ENCODE results near the gene SDCCAG8.
A peak's percentile ranks its signal among the peaks of the same experiment; 100 is the strongest.

Gene SDCCAG8

DNA sequence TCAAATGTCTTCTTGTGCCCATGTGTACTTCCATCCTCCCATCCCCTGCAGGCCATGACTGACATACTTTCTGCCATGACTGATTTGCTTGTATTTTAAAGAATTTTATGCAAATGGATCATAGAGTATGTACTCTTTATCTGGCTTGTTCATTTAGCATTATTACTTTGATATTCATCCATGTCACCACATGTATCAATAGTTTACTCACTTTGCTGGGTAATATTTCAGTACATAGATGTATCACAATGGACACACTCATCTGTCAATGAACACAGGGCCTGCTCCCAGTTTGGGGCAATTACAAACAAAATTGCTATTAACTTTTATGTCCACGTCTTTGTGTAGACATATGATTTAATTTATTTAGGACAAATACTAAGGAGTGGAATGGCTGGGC, 259.1 kb downstream of the SDCCAG8 start:
- Histone ChIP-seq H3K4me2 (ENCODE audit: low read length) (peak overlapping the region; percentile 61), H4K20me1 (ENCODE audit: insufficient read depth, low read length) (no peaks in the 10 kb centered on the region), H3K27ac (ENCODE audit: low read length) (peak overlapping the region; percentile 60; the same call in 1 of the 2 replicates), H3K36me3 (replicated peaks; ENCODE audit: low read depth, low read length) (peaks cover 18% of the 10 kb centered on the region), H3K9ac (ENCODE audit: low read length) (peak overlapping the region; percentile 28; the same call in 1 of the 2 replicates), H3K4me3 (ENCODE audit: low read length) (peak overlapping the region; percentile 43), H2AFZ (ENCODE audit: low read depth, low read length) (no peak overlapping the region), H3K79me2 (ENCODE audit: low read length) (no peaks in the 10 kb centered on the region), H3K9me3 (ENCODE audit: insufficient read depth, low read length) (peaks cover 12% of the 10 kb centered on the region; the same call in 1 of the 2 replicates), H3K27me3 (ENCODE audit: low read depth, low read length) (no peaks in the 10 kb centered on the region), H3K4me1 (ENCODE audit: low read length) (peaks cover 42% of the 10 kb centered on the region)
- no peak for TF ChIP-seq EZH2phosphoT487 (IDR thresholded peaks at IDR 0.05; ENCODE audit: low read depth)
- TF ChIP-seq, protein P1, sequence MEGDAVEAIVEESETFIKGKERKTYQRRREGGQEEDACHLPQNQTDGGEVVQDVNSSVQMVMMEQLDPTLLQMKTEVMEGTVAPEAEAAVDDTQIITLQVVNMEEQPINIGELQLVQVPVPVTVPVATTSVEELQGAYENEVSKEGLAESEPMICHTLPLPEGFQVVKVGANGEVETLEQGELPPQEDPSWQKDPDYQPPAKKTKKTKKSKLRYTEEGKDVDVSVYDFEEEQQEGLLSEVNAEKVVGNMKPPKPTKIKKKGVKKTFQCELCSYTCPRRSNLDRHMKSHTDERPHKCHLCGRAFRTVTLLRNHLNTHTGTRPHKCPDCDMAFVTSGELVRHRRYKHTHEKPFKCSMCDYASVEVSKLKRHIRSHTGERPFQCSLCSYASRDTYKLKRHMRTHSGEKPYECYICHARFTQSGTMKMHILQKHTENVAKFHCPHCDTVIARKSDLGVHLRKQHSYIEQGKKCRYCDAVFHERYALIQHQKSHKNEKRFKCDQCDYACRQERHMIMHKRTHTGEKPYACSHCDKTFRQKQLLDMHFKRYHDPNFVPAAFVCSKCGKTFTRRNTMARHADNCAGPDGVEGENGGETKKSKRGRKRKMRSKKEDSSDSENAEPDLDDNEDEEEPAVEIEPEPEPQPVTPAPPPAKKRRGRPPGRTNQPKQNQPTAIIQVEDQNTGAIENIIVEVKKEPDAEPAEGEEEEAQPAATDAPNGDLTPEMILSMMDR (IDR thresholded peaks at IDR 0.05; ENCODE audit: low read depth, low read length), result no peak

DNA sequence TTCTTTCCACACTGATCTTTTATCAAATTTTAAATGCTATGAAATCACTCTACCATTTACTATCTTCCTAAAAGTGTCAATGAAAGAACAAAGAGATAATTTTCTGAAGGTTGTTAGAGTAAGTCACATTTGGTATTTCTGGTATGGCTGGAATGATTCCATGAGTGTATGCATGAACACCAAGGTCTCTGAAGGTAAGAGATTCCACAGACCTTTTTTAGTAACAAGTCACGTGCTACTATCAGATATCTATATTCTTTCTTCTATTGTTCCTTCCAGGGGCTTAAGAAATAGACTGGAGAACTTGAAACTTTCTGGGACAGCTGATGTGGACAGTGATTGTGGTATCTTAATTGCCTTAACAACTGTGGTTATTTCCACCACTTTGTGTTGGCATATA, 265.0 kb downstream of the SDCCAG8 start:
- Histone ChIP-seq H3K9ac (ENCODE audit: low read length) (no peak overlapping the region), H3K79me2 (ENCODE audit: low read length) (no peaks in the 10 kb centered on the region), H3K4me3 (ENCODE audit: low read length) (no peak overlapping the region), H3K27ac (ENCODE audit: low read length) (no peak overlapping the region), H3K4me1 (ENCODE audit: low read length) (peaks cover 8% of the 10 kb centered on the region), H3K36me3 (replicated peaks; ENCODE audit: low read depth, low read length) (peaks cover 18% of the 10 kb centered on the region), H4K20me1 (ENCODE audit: insufficient read depth, low read length) (no peaks in the 10 kb centered on the region; the same call in 1 of the 2 replicates), H3K27me3 (ENCODE audit: low read depth, low read length) (no peaks in the 10 kb centered on the region), H3K9me3 (ENCODE audit: insufficient read depth, low read length) (peaks cover 12% of the 10 kb centered on the region; the same call in 1 of the 2 replicates), H2AFZ (ENCODE audit: low read depth, low read length) (no peak overlapping the region), H3K4me2 (ENCODE audit: low read length) (no peak overlapping the region)
- TF ChIP-seq, protein P1 (IDR thresholded peaks at IDR 0.05; ENCODE audit: low read depth, low read length), result no peak
- TF ChIP-seq EZH2phosphoT487 (IDR thresholded peaks at IDR 0.05; ENCODE audit: low read depth), result no peak

DNA sequence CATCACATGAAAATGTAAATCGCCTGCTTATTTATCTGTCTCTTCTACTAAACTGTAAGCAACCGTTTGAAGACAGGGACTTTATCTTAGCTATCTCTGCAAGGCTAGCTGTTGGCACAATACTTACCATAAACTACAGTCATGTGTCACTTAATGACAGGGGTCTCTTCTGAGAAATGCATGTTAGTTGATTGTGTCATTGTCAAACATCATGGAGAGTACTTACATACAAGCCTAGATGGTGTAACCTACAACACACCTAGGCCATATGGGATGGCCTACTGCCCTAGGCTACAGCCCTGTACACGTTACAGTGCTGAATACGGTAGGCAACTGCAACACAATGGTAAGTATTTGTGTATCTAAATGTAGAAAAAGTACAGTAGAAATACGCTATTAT, 267.9 kb downstream of the SDCCAG8 start:
- H3K9ac ChIP-seq (ENCODE audit: low read length), result no peak overlapping the region
- peaks cover 14% of the 10 kb centered on the region for H3K4me1 ChIP-seq (ENCODE audit: low read length)
- peaks cover 7% of the 10 kb centered on the region for H3K36me3 ChIP-seq (replicated peaks; ENCODE audit: low read depth, low read length)
- no peak overlapping the region for H3K27ac ChIP-seq (ENCODE audit: low read length)
- no peak for TF ChIP-seq EZH2phosphoT487 (IDR thresholded peaks at IDR 0.05; ENCODE audit: low read depth)
- TF ChIP-seq, protein P1 (IDR thresholded peaks at IDR 0.05; ENCODE audit: low read depth, low read length), result no peak
- peaks cover 4% of the 10 kb centered on the region; the same call in 1 of the 2 replicates for H4K20me1 ChIP-seq (ENCODE audit: insufficient read depth, low read length)
- H3K9me3 ChIP-seq (ENCODE audit: insufficient read depth, low read length), result no peaks in the 10 kb centered on the region
- H3K4me3 ChIP-seq (ENCODE audit: low read length), result no peak overlapping the region
- H3K79me2 ChIP-seq (ENCODE audit: low read length), result no peaks in the 10 kb centered on the region
- H3K27me3 ChIP-seq (ENCODE audit: low read depth, low read length), result no peaks in the 10 kb centered on the region
- H2AFZ ChIP-seq (ENCODE audit: low read depth, low read length), result no peak overlapping the region
- no peak overlapping the region for H3K4me2 ChIP-seq (ENCODE audit: low read length)

DNA sequence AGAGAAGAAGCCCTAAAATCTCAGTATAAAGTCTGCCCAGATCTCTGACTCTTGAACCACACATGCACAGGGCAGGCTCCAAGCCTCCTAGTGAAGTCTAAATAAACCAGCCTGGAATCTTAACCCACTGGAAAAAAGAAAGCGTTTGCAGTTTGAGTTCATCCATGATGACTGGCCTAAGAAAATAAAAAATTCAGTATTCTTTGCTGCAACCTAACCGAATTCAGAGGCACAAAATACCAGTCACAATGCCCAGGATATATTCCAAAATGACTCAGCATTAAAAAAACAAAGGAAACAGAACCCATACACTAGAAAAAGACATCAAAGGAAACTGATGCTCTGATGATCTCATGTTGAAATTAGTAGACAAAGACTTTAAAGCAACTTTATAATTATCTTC, 269.2 kb downstream of the SDCCAG8 start:
- Histone ChIP-seq H3K27ac (ENCODE audit: low read length) (no peak overlapping the region), H3K79me2 (ENCODE audit: low read length) (no peaks in the 10 kb centered on the region), H3K4me1 (ENCODE audit: low read length) (peaks cover 24% of the 10 kb centered on the region), H2AFZ (ENCODE audit: low read depth, low read length) (no peak overlapping the region), H3K9ac (ENCODE audit: low read length) (no peak overlapping the region), H3K27me3 (ENCODE audit: low read depth, low read length) (no peaks in the 10 kb centered on the region), H3K36me3 (replicated peaks; ENCODE audit: low read depth, low read length) (peaks cover 8% of the 10 kb centered on the region), H3K4me3 (ENCODE audit: low read length) (no peak overlapping the region), H3K4me2 (ENCODE audit: low read length) (no peak overlapping the region), H4K20me1 (ENCODE audit: insufficient read depth, low read length) (peaks cover 4% of the 10 kb centered on the region; the same call in 1 of the 2 replicates), H3K9me3 (ENCODE audit: insufficient read depth, low read length) (no peaks in the 10 kb centered on the region)
- TF ChIP-seq EZH2phosphoT487 (IDR thresholded peaks at IDR 0.05; ENCODE audit: low read depth), result no peak
- TF ChIP-seq, protein P1 (IDR thresholded peaks at IDR 0.05; ENCODE audit: low read depth, low read length), result no peak
